Thyroid gland (tissue), 4 donors: ENCODE data around the gene ATXN2L. TPM values are rescaled to one million over a fixed set of nuclear protein-coding genes. Genes with fewer than 3 reads are reported as not detected.
"Not testable (repeated sequence)": the region's sequence is repeated elsewhere in the genome, so short reads cannot be mapped to it uniquely, and the experiment has no call there.

ENCODE experiments used
- DNase-seq, 2 donors: peaks; one replicate each; pipeline ENCODE4 v3.0.0-alpha.2; 2019
- H3K27ac ChIP-seq, 3 donors: fragments of 200-600 bp; sonication (generic); 1 replicate in 2 of 3; 2 replicates in 1 of 3; pipeline ENCODE4 v1.5.1; 2016 to 2019; ENCODE audit warnings: mild to moderate bottlenecking in 1 of 3, moderate library complexity in 1 of 3
- H3K27me3 ChIP-seq: fragments of 200-600 bp; sonication (generic); one replicate; pipeline ENCODE4 v1.5.1; 2019
- H3K36me3 ChIP-seq, 2 donors: fragments of 200-600 bp; sonication (generic); one replicate each; pipeline ENCODE4 v1.5.1; 2016 to 2019
- H3K4me1 ChIP-seq, 2 donors: fragments of 200-600 bp; sonication (generic); one replicate each; pipeline ENCODE4 v1.5.1; 2017 to 2019
- H3K4me3 ChIP-seq, 3 donors: fragments of 200-600 bp; sonication (generic); replicated peaks in 1 of 3; 1 replicate in 2 of 3; 2 replicates in 1 of 3; pipeline ENCODE4 v1.5.1; 2016; ENCODE audit warnings: mild to moderate bottlenecking in 1 of 3
- H3K9me3 ChIP-seq: fragments of 200-600 bp; sonication (generic); one replicate; pipeline ENCODE4 v1.5.1; 2017
- CTCF ChIP-seq, 6 experiments: fragments of 200-600 bp in 3 of 6; fragments of 450-650 bp in 3 of 6; sonication (generic) in 3 of 6; IDR thresholded peaks; one replicate each; pipeline ENCODE4 v1.5.1; 2016 to 2019; ENCODE audit warnings: antibody characterized with exemption in 6 of 6, mild to moderate bottlenecking in 2 of 6, inconsistent platforms in 1 of 6, moderate library complexity in 1 of 6
- POLR2A ChIP-seq, 2 donors: fragments of 450-650 bp; IDR thresholded peaks; one replicate each; pipeline ENCODE4 v1.6.1; 2017; ENCODE audit warnings: antibody characterized with exemption in 2 of 2, mild to moderate bottlenecking in 2 of 2, moderate library complexity in 1 of 2
- WGBS, 2 donors: methylation state at CpG; one replicate each; pipeline ENCODE4 v1.1.5; 2017; 5-methylcytosine and 5-hydroxymethylcytosine counted together
- intact Hi-C: fragments of 100-400 bp; cut with DNase I; formaldehyde crosslinking; loops from one replicate; pipeline ENCODE4 v1.15.1; 2023
- total RNA-seq, 4 donors: library from RNA; depleted of rRNA; stranded (reverse); fragments of >200 nt; gene quantifications; one replicate each; pipeline ENCODE4 v1.2.3, GENCODE V29; 2016

ATXN2L gene
- total RNA-seq, 4 donors from 2014 or later = 49.3 to 78.7 (median 62.0) TPM

DNA sequence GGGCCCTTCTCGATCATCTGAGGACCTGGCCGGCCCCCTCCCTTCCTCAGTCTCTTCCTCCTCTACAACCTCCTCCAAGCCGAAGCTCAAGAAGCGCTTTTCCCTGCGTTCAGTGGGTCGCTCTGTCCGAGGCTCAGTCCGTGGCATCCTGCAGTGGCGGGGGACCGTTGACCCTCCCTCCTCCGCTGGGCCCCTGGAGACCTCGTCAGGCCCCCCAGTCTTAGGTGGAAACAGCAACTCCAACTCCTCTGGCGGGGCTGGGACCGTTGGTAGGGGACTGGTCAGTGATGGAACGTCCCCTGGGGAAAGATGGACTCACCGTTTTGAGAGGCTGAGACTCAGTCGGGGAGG, 43.6 kb downstream of the ATXN2L start:
- Histone ChIP-seq H3K4me3 (no peak overlapping the region), H3K27ac (no peak overlapping the region), H3K9me3 (no peaks in the 10 kb centered on the region), H3K27me3 (no peaks in the 10 kb centered on the region), H3K4me1 (peaks cover 11 to 18% of the 10 kb centered on the region in 2 donors), H3K36me3 (peaks cover 30 to 41% of the 10 kb centered on the region in 2 donors)
- 80 to 89% methylated on average over 17 of the region's 17 CpGs for WGBS, 2 donors
- intact Hi-C loops = no loop called here
- TF ChIP-seq POLR2A (IDR thresholded peaks at IDR 0.05) (no peak), CTCF (IDR thresholded peaks at IDR 0.05) (no peak)
- DNase-seq = no peak

GRCh38 chr16:28867241-28867640, 44.4 kb downstream of the ATXN2L start:
- Histone ChIP-seq H3K27me3 (no peaks in the 10 kb centered on the region), H3K4me1 (peaks cover 11 to 16% of the 10 kb centered on the region in 2 donors), H3K36me3 (peaks cover 32 to 44% of the 10 kb centered on the region in 2 donors), H3K27ac (no peak overlapping the region), H3K9me3 (no peaks in the 10 kb centered on the region), H3K4me3 (no peak overlapping the region)
- no peak for DNase-seq
- TF ChIP-seq POLR2A (IDR thresholded peaks at IDR 0.05) (no peak), CTCF (IDR thresholded peaks at IDR 0.05) (no peak)
- 86 to 94% methylated on average over 13 of the region's 13 CpGs for WGBS, 2 donors
- intact Hi-C loops = no loop called here

- Histone ChIP-seq H3K36me3 (peaks cover 36 to 44% of the 10 kb centered on the region in 2 donors), H3K4me1 (peaks cover 8 to 12% of the 10 kb centered on the region in 2 donors)
- 91 to 92% methylated on average over 8 to 9 of the region's 9 CpGs for WGBS, 2 donors
- intact Hi-C loops, H3K27me3 ChIP-seq, H3K9me3 ChIP-seq, H3K27ac ChIP-seq, H3K4me3 ChIP-seq, DNase-seq: not testable (repeated sequence)
Measured at GRCh38 chr16:28867646-28868045, 44.8 kb downstream of the ATXN2L start.

DNA sequence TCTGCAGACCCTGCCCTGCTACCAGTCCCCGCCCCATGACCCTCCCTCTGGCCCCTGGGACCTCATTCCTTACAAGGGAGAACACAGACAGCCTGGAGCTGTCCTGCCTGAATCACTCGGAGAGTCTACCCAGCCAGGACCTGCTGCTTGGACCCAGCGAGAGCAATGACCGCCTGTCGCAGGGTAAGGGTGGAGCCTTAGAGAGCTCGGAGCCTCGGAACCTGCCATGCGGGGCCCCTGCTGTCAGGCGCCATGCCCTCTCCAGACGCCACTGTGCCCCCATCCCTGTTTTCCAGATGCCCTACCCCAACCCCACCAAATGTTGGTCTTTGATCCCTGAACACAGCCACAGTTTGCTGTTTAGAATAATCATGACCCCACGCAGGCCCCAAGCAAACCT, 46.4 kb downstream of the ATXN2L start:
- intact Hi-C loops = no loop called here
- Histone ChIP-seq H3K27me3 (no peaks in the 10 kb centered on the region), H3K4me1 (peaks cover 4 to 10% of the 10 kb centered on the region in 2 donors), H3K27ac (no peak overlapping the region), H3K36me3 (peaks cover 44 to 47% of the 10 kb centered on the region in 2 donors), H3K4me3 (no peak overlapping the region), H3K9me3 (no peaks in the 10 kb centered on the region)
- TF ChIP-seq CTCF (IDR thresholded peaks at IDR 0.05) (no peak), POLR2A (IDR thresholded peaks at IDR 0.05) (no peak)
- 93 to 98% methylated on average over 10 to 11 of the region's 11 CpGs for WGBS, 2 donors
- no peak for DNase-seq

DNA sequence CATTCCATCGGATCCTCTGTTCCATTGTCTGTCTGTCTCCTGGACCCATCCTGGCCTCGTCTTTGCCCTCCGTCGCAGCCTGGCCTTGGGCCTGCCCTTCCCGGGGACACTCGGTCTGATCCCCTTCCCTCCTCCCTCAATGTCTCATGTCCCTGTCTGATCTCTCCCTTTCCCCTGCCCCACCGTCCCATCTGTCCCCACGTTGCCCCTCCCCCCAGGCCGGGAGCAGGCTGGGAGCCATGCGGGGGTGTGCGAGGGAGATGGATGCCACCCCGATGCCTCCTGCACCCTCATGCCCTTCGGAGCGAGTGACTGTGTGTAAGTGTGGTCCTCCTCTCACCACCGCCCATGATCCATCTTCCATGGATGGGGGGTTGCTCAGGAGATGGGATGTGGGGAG, 50.2 kb downstream of the ATXN2L start:
- no peak overlapping the region for H3K27ac ChIP-seq
- H3K9me3 ChIP-seq = no peaks in the 10 kb centered on the region
- DNase-seq = no peak
- no peaks in the 10 kb centered on the region for H3K4me1 ChIP-seq
- H3K36me3 ChIP-seq = peaks cover 40 to 50% of the 10 kb centered on the region in 2 donors
- TF ChIP-seq POLR2A (IDR thresholded peaks at IDR 0.05) = no peak
- intact Hi-C loops = no loop called here
- no peak overlapping the region for H3K4me3 ChIP-seq
- no peaks in the 10 kb centered on the region for H3K27me3 ChIP-seq
- 88 to 91% methylated on average over 15 of the region's 15 CpGs for WGBS, 2 donors

DNA sequence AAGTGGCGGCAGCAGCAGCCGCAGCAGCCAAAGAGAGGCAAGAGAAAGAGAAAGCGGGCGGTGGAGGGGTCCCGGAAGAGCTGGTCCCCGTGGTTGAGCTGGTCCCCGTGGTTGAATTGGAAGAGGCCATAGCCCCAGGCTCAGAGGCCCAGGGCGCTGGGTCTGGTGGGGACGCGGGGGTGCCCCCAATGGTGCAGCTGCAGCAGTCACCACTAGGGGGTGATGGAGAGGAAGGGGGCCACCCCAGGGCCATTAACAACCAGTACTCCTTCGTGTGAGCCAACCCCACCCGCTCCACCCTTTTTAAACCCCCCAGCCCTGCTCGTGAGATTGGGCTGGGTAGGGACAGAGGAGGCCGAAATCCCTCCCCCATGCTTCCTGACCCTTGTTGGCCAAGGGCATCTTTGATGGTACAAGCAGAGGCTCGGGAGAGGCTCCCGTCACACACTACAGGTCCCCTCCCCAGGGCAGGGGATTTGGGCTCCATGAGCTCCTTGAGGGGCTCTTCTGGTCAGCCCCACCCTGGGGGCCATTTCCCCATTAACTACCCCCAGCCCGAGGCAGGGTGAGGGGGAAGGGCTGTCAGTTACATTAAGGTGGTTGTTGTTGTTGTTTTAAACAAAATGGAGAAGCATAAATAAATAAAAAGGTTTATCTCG, 50.9 kb downstream of the ATXN2L start:
- intact Hi-C loops = no loop called here
- 87 to 91% methylated on average over 17 of the region's 18 CpGs for WGBS, 2 donors
- H3K27ac ChIP-seq = no peak overlapping the region
- H3K36me3 ChIP-seq = peaks cover 33 to 42% of the 10 kb centered on the region in 2 donors
- no peaks in the 10 kb centered on the region for H3K4me1 ChIP-seq
- no peaks in the 10 kb centered on the region for H3K27me3 ChIP-seq
- H3K9me3 ChIP-seq = no peaks in the 10 kb centered on the region
- no peak for DNase-seq
- no peak overlapping the region for H3K4me3 ChIP-seq
- no peak for TF ChIP-seq POLR2A (IDR thresholded peaks at IDR 0.05)
- TF ChIP-seq CTCF (IDR thresholded peaks at IDR 0.05) = peak in 3 of 6 experiments; percentile 19 to 49 (median 32)
